NT2/D1 (cell line): Measurements from ENCODE around the gene SMPD3.

Experiments used
- SUZ12 ChIP-seq: IDR thresholded peaks from 2 replicates; pipeline ENCODE4 v1.6.1; 2011; ENCODE audit not compliant: insufficient read length, insufficient read depth; ENCODE audit errors: extremely low read depth
- YY1 ChIP-seq: IDR thresholded peaks from 2 replicates; pipeline ENCODE4 v1.6.1; 2011; ENCODE audit not compliant: insufficient read length, insufficient read depth

- TF ChIP-seq SUZ12 (no peak), YY1 (no peak)
These were observed 41.7 kb downstream of the SMPD3 start for GRCh38 chr16:68406458-68407152.
